NCI-H1092 (cell line): Measurements from ENCODE around the gene PDE6B.
"Not testable (repeated sequence)": the region's sequence is repeated elsewhere in the genome, so short reads cannot be mapped to it uniquely, and the experiment has no call there.

Experiments
- DNase-seq: peaks from one replicate; lab custom pipeline; 2025; lab: John Stamatoyannopoulos, UW

The PDE6B gene

GRCh38 chr4:624705-625590, at the start of gene PDE6B:
TSS of gene PDE6B (plus strand) at chr4:625573. CDS start at chr4:625627, 54 bp downstream.
- no peak for DNase-seq

- DNase-seq = no peak
Observed at GRCh38 chr4:576245-576821, 49.0 kb upstream of the PDE6B start, which contains the start of gene TMEM271. TSS of gene TMEM271 (minus strand) at chr4:576295. CDS start at chr4:576062, 233 bp downstream.

- DNase-seq = no peak
Observed at GRCh38 chr4:576991-577498, 48.3 kb upstream of the PDE6B start.

- no peak for DNase-seq
Observed at GRCh38 chr4:577499-578450, 47.6 kb upstream of the PDE6B start.

GRCh38 chr4:578451-579443, 46.6 kb upstream of the PDE6B start:
- DNase-seq = no peak

GRCh38 chr4:579543-580175, 45.7 kb upstream of the PDE6B start:
- no peak for DNase-seq

- DNase-seq = no peak
Observed at GRCh38 chr4:581181-581580, 44.2 kb upstream of the PDE6B start.

- no peak for DNase-seq
Observed at GRCh38 chr4:581753-582361, 43.5 kb upstream of the PDE6B start.

GRCh38 chr4:583820-584219, 41.6 kb upstream of the PDE6B start:
- DNase-seq = no peak

GRCh38 chr4:587671-588350, 37.6 kb upstream of the PDE6B start:
- no peak for DNase-seq

GRCh38 chr4:588351-588849, 37.0 kb upstream of the PDE6B start:
- DNase-seq = no peak

GRCh38 chr4:589219-589963, 36.0 kb upstream of the PDE6B start:
- no peak for DNase-seq

GRCh38 chr4:590313-590841, 35.0 kb upstream of the PDE6B start:
- no peak for DNase-seq

- not testable (repeated sequence) for DNase-seq
Observed at GRCh38 chr4:592178-592577, 33.2 kb upstream of the PDE6B start.

- no peak for DNase-seq
Observed at GRCh38 chr4:592825-593520, 32.4 kb upstream of the PDE6B start.

- no peak for DNase-seq
Observed at GRCh38 chr4:598925-599324, 26.4 kb upstream of the PDE6B start.

- DNase-seq = no peak
Observed at GRCh38 chr4:600166-600565, 25.2 kb upstream of the PDE6B start.
